OCI-LY3 (cell line): Measurements from ENCODE around the gene PIAS3.

Experiments
- H2AFZ ChIP-seq: fragments of 200-600, 300-600 bp; shearing (Covaris generic); 2 replicates; pipeline ENCODE4 v1.6.0; 2014; ENCODE audit warnings: antibody characterized with exemption, low read depth, low read length
- H3K27ac ChIP-seq: fragments of 200-600, 300-600 bp; sonication (generic); 2 replicates; pipeline ENCODE4 v1.5.1; 2014; ENCODE audit warnings: mild to moderate bottlenecking, low read length, moderate library complexity, mixed read lengths
- H3K27me3 ChIP-seq: fragments of 200-600, 300-600 bp; sonication (generic); 2 replicates; pipeline ENCODE4 v1.6.1; 2014; ENCODE audit warnings: low read depth, low read length, mixed read lengths
- H3K36me3 ChIP-seq: fragments of 200-600, 300-600 bp; sonication (generic); replicated peaks from 2 replicates; pipeline ENCODE3; 2014; ENCODE audit warnings: low read depth, low read length, mixed read lengths
- H3K4me1 ChIP-seq: fragments of 300-600, 200-600 bp; sonication (generic); 2 replicates; pipeline ENCODE4 v1.6.1; 2014; ENCODE audit warnings: low read length, mixed read lengths
- H3K4me2 ChIP-seq: fragments of 200-600, 300-600 bp; sonication (generic); 2 replicates; pipeline ENCODE4 v1.6.1; 2014; ENCODE audit warnings: low read length, mixed read lengths
- H3K4me3 ChIP-seq: fragments of 300-600, 200-600 bp; sonication (generic); 2 replicates; pipeline ENCODE4 v1.5.1; 2014; ENCODE audit warnings: antibody characterized with exemption, mild to moderate bottlenecking, low read length, moderate library complexity
- H3K79me2 ChIP-seq: fragments of 300-600, 200-600 bp; shearing (Covaris generic); 2 replicates; pipeline ENCODE4 v1.6.1; 2014; ENCODE audit warnings: mild to moderate bottlenecking, low read length, mixed read lengths
- H3K9ac ChIP-seq: fragments of 300-600, 200-600 bp; shearing (Covaris generic); 2 replicates; pipeline ENCODE4 v1.6.0; 2014; ENCODE audit warnings: mild to moderate bottlenecking, low read length, moderate library complexity
- H3K9me3 ChIP-seq: fragments of 200-600, 300-600 bp; shearing (Covaris generic); 2 replicates; pipeline ENCODE4 v1.6.1; 2014; ENCODE audit warnings: low read length, mixed read lengths; ENCODE audit not compliant: insufficient read depth
- H4K20me1 ChIP-seq: fragments of 200-600, 300-600 bp; sonication (generic); 2 replicates; pipeline ENCODE4 v1.6.1; 2016; ENCODE audit warnings: low read length, mixed read lengths; ENCODE audit not compliant: insufficient read depth
- EZH2phosphoT487 ChIP-seq: fragments of 200-600 bp; shearing (Covaris generic); IDR thresholded peaks from 2 replicates; pipeline ENCODE4 v1.6.1; 2018; ENCODE audit warnings: antibody characterized with exemption, mixed run types, low read depth
- TF ChIP-seq, protein P1 (sequence below): fragments of 200-600, 300-600 bp; sonication (generic); IDR thresholded peaks from 2 replicates; pipeline ENCODE4 v1.5.1; 2014; ENCODE audit warnings: antibody characterized with exemption, low read length, low read depth

Gene PIAS3

DNA sequence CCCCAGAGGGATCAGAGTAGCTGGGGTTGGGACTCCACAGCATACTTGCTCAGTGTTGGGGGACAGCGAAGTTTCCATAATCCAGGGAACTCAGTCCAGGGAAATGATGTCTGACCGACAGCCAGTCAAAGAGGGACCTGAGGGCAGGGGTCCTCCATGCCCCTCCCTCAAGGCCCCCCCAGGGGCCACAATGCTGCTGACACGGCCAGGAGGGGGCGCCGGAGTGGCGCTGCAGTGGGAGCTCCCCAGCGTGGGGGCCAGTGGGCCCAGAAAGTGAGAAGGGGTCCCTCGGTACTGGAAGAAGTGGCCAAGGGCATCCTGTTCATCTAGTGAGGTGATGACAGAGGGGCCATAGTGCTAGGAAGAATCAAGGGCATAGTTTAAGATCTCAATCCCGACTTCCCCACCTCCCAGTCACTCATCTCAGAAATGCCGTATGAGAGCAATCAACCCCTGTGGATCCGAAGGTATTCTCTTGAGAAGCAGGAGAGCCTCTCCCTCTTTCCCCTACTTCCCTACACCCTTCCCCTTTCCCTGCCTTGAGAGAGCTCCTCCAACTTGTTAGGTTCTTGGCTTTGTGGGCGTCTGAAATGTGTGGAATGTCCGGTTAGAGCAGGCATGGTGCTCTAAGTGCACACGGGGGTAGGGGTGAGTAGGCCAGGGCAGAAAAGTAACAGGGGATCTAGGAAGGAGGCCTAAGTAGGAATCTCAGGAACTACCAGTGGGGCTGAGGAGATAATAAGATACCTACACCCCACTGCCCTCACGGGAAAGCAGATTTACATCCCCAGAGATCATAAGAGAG, 9.3 kb downstream of the PIAS3 start:
- Histone ChIP-seq H4K20me1 (no peaks in the 10 kb centered on the region), H3K79me2 (peaks cover 4% of the 10 kb centered on the region; the same call in 1 of the 2 replicates), H3K4me3 (no peak overlapping the region), H3K27me3 (no peaks in the 10 kb centered on the region), H3K9ac (no peak overlapping the region), H3K36me3 (peaks cover 59% of the 10 kb centered on the region), H3K4me1 (peaks cover 16% of the 10 kb centered on the region), H3K27ac (no peak overlapping the region), H2AFZ (no peak overlapping the region), H3K9me3 (no peaks in the 10 kb centered on the region), H3K4me2 (no peak overlapping the region)
- TF ChIP-seq, protein P1, sequence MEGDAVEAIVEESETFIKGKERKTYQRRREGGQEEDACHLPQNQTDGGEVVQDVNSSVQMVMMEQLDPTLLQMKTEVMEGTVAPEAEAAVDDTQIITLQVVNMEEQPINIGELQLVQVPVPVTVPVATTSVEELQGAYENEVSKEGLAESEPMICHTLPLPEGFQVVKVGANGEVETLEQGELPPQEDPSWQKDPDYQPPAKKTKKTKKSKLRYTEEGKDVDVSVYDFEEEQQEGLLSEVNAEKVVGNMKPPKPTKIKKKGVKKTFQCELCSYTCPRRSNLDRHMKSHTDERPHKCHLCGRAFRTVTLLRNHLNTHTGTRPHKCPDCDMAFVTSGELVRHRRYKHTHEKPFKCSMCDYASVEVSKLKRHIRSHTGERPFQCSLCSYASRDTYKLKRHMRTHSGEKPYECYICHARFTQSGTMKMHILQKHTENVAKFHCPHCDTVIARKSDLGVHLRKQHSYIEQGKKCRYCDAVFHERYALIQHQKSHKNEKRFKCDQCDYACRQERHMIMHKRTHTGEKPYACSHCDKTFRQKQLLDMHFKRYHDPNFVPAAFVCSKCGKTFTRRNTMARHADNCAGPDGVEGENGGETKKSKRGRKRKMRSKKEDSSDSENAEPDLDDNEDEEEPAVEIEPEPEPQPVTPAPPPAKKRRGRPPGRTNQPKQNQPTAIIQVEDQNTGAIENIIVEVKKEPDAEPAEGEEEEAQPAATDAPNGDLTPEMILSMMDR = peak; percentile 73
- no peak for TF ChIP-seq EZH2phosphoT487

DNA sequence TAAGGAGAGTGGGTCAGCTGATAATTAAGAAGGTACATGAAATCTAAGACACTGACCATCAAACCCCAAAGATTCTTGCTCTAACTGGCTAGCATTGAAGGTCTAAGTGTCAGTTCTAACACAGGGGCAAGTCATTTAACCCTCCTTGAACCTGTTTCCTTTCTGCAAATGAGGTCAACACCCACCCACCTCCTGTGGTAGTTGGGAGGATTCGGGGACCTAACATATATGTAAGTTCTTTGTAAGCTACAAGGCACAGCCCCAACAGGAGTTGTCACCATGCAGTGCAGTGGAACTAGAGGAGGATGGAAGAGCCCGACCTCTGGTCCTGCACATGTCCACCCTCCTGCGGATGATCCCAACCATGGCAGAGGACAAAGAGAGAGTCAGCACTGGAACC, 11.1 kb downstream of the PIAS3 start:
- no peaks in the 10 kb centered on the region for H3K27me3 ChIP-seq
- TF ChIP-seq, protein P1 = no peak
- TF ChIP-seq EZH2phosphoT487 = no peak
- no peak overlapping the region for H3K4me2 ChIP-seq
- no peaks in the 10 kb centered on the region for H3K9me3 ChIP-seq
- peaks cover 62% of the 10 kb centered on the region for H3K36me3 ChIP-seq
- H2AFZ ChIP-seq = no peak overlapping the region
- no peaks in the 10 kb centered on the region for H4K20me1 ChIP-seq
- H3K27ac ChIP-seq = no peak overlapping the region
- H3K4me1 ChIP-seq = peaks cover 32% of the 10 kb centered on the region
- H3K4me3 ChIP-seq = no peak overlapping the region
- peaks cover 4% of the 10 kb centered on the region; the same call in 1 of the 2 replicates for H3K79me2 ChIP-seq
- no peak overlapping the region for H3K9ac ChIP-seq

- Histone ChIP-seq H3K9ac (peak overlapping the region; percentile 97), H3K4me1 (peaks cover 32% of the 10 kb centered on the region), H3K27me3 (no peaks in the 10 kb centered on the region), H2AFZ (peak overlapping the region; percentile 69), H3K27ac (peak overlapping the region; percentile 96), H3K9me3 (no peaks in the 10 kb centered on the region), H4K20me1 (no peaks in the 10 kb centered on the region), H3K4me3 (peak overlapping the region; percentile 86), H3K4me2 (peak overlapping the region; percentile 99), H3K79me2 (peaks cover 4% of the 10 kb centered on the region; the same call in 1 of the 2 replicates), H3K36me3 (peaks cover 75% of the 10 kb centered on the region)
- TF ChIP-seq, protein P1 = peak; percentile 83
- TF ChIP-seq EZH2phosphoT487 = no peak
Measured at GRCh38 chr1:145846201-145846612, 12.7 kb downstream of the PIAS3 start.

GRCh38 chr1:145845514-145846161, 13.2 kb downstream of the PIAS3 start, which contains the start of gene NUDT17:
TSS of gene NUDT17 (plus strand) at chr1:145845630. CDS start at chr1:145845641, 11 bp downstream.
- Histone ChIP-seq H3K79me2 (peaks cover 4% of the 10 kb centered on the region; the same call in 1 of the 2 replicates), H3K4me3 (peak within 1 kb of the TSS; percentile 86), H3K27me3 (no peaks in the 10 kb centered on the region), H4K20me1 (no peaks in the 10 kb centered on the region), H3K9ac (peak within 1 kb of the TSS; percentile 97), H3K4me1 (peaks cover 32% of the 10 kb centered on the region), H3K9me3 (no peaks in the 10 kb centered on the region), H2AFZ (peak within 1 kb of the TSS; percentile 69), H3K4me2 (peak within 1 kb of the TSS; percentile 99), H3K27ac (peak within 1 kb of the TSS; percentile 96), H3K36me3 (peaks cover 76% of the 10 kb centered on the region)
- TF ChIP-seq EZH2phosphoT487 = no peak
- TF ChIP-seq, protein P1 = peak; percentile 99
